Measurements from ENCODE around the gene COPZ2. TPM values are rescaled to one million over a fixed set of nuclear protein-coding genes. Genes with fewer than 3 reads are reported as not detected.
"Not testable (repeated sequence)": the region's sequence is repeated elsewhere in the genome, so short reads cannot be mapped to it uniquely, and the experiment has no call there.

Gene COPZ2
- total RNA-seq, 1 donor from 2014 or later, result 0.30 TPM

DNA sequence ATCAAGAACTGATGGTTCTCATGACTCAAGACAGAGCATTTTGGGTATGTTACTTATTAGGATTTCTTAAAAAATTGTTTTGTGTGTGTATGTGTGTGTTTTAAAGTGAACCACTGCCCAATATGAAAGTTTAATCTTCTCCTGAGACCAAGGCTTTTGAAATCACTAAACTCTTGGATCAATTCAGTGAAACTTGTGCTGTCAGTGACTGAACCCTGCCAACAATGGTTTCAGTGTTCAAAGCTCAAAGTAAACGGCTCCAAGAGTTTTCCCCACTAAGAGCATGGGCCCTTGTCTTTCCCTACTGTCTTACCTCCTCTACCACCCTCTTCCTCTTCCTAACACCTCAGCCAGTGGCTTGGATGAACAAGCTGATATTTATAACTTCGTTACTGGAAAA lies 32.6 kb upstream of the COPZ2 start:
- H4K20me1 ChIP-seq (ENCODE audit: low read depth), result peaks cover 50% of the 10 kb centered on the region
- H2AFZ ChIP-seq (replicated peaks), result no peak overlapping the region
- no peaks in the 10 kb centered on the region for H3K4me1 ChIP-seq
- no peak overlapping the region for H3K27ac ChIP-seq
- H3K9ac ChIP-seq, result no peak overlapping the region
- Mint-ChIP-seq H3K27me3 (ENCODE audit: insufficient read depth, low read depth) (no peaks in the 10 kb centered on the region), H3K36me3 (peaks cover 29% of the 10 kb centered on the region), H3K27ac (no peak overlapping the region), H3K4me3 (no peak overlapping the region), H3K9me3 (no peaks in the 10 kb centered on the region), H3K4me1 (peaks cover 13% of the 10 kb centered on the region)
- no peak overlapping the region for H3K4me3 ChIP-seq
- H3K27me3 ChIP-seq, result no peaks in the 10 kb centered on the region
- H3F3A ChIP-seq (ENCODE audit: low read depth), result peaks cover 71% of the 10 kb centered on the region
- H3K79me2 ChIP-seq (ENCODE audit: low read depth), result peaks cover 18% of the 10 kb centered on the region
- TF ChIP-seq EZH2phosphoT487 (IDR thresholded peaks at IDR 0.05), result no peak
- peaks cover 3% of the 10 kb centered on the region for H3K36me3 ChIP-seq
- no peaks in the 10 kb centered on the region for H3K9me3 ChIP-seq (ENCODE audit: low read depth)
- no peak for DNase-seq (ENCODE audit: low spot score)
- no peak overlapping the region for H3K4me2 ChIP-seq

DNA sequence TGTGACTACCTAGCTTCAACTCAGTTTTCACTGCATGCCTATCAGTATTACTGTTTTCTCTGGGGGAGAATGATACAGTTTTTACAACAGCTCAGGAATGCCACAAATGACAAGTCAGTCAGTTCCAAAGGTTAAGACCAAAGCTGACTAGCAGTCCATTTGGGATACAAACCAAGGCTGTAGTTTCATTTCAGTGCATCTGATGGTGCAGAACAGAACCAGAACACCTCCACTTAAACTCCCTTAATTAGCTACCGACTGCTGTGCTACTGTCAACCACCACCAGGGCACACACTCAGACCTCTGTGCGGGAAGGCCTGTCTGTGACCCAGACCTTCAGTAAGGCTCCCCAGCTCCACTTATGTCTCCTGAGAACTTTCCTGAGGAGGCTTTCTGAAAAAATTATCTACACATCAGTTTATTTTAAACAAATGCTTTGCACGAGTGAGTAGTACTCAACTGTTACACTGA lies 30.9 kb upstream of the COPZ2 start:
- H3K9ac ChIP-seq, result no peak overlapping the region
- no peak overlapping the region for H2AFZ ChIP-seq (replicated peaks)
- Mint-ChIP-seq H3K27ac (no peak overlapping the region), H3K4me3 (no peak overlapping the region), H3K27me3 (ENCODE audit: insufficient read depth, low read depth) (no peaks in the 10 kb centered on the region), H3K4me1 (peaks cover 13% of the 10 kb centered on the region), H3K9me3 (no peaks in the 10 kb centered on the region), H3K36me3 (peaks cover 32% of the 10 kb centered on the region)
- no peaks in the 10 kb centered on the region for H3K4me1 ChIP-seq
- H3K4me2 ChIP-seq, result no peak overlapping the region
- DNase-seq (ENCODE audit: low spot score), result no peak
- H3K4me3 ChIP-seq, result no peak overlapping the region
- H3K36me3 ChIP-seq, result peaks cover 3% of the 10 kb centered on the region
- H3K27ac ChIP-seq, result no peak overlapping the region
- H3K9me3 ChIP-seq (ENCODE audit: low read depth), result no peaks in the 10 kb centered on the region
- peaks cover 18% of the 10 kb centered on the region for H3K79me2 ChIP-seq (ENCODE audit: low read depth)
- H4K20me1 ChIP-seq (ENCODE audit: low read depth), result peaks cover 48% of the 10 kb centered on the region
- H3K27me3 ChIP-seq, result no peaks in the 10 kb centered on the region
- peaks cover 70% of the 10 kb centered on the region for H3F3A ChIP-seq (ENCODE audit: low read depth)
- no peak for TF ChIP-seq EZH2 (IDR thresholded peaks at IDR 0.05)
- TF ChIP-seq, protein P1, sequence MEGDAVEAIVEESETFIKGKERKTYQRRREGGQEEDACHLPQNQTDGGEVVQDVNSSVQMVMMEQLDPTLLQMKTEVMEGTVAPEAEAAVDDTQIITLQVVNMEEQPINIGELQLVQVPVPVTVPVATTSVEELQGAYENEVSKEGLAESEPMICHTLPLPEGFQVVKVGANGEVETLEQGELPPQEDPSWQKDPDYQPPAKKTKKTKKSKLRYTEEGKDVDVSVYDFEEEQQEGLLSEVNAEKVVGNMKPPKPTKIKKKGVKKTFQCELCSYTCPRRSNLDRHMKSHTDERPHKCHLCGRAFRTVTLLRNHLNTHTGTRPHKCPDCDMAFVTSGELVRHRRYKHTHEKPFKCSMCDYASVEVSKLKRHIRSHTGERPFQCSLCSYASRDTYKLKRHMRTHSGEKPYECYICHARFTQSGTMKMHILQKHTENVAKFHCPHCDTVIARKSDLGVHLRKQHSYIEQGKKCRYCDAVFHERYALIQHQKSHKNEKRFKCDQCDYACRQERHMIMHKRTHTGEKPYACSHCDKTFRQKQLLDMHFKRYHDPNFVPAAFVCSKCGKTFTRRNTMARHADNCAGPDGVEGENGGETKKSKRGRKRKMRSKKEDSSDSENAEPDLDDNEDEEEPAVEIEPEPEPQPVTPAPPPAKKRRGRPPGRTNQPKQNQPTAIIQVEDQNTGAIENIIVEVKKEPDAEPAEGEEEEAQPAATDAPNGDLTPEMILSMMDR (IDR thresholded peaks at IDR 0.05), result peak; percentile 39

DNA sequence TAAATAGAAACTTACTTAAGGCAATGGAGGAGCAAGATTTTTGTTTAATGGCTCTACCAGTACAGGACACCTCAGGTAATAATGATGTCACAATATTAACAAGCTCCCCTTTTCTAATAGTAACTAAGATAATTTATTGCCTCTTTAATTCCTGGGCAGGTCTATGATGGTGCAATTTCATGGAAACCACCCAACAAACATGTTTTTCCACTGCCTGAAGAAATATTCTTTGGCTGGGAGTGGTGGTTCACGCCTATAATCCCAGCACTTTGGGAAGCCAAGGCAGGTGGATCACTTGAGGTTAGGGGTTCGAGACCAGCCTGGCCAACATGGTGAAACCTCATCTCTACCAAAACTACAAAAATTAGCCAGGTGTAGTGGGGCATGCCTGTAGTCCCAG lies 30.2 kb upstream of the COPZ2 start:
- not testable (repeated sequence) for H3K4me2 ChIP-seq; H3K4me3 Mint-ChIP-seq; DNase-seq (ENCODE audit: low spot score); H3K4me1 ChIP-seq; H3K27me3 ChIP-seq; H3K36me3 ChIP-seq; H3K27ac ChIP-seq; H3K9ac ChIP-seq; H3K9me3 Mint-ChIP-seq; H3K27me3 Mint-ChIP-seq (ENCODE audit: insufficient read depth, low read depth); H2AFZ ChIP-seq (replicated peaks); H3K27ac Mint-ChIP-seq; H3K9me3 ChIP-seq (ENCODE audit: low read depth); H3K4me3 ChIP-seq
- Histone ChIP-seq H3K79me2 (ENCODE audit: low read depth) (peaks cover 11% of the 10 kb centered on the region), H3F3A (ENCODE audit: low read depth) (peaks cover 68% of the 10 kb centered on the region), H4K20me1 (ENCODE audit: low read depth) (peaks cover 46% of the 10 kb centered on the region)
- H3K36me3 Mint-ChIP-seq, result peaks cover 29% of the 10 kb centered on the region
- H3K4me1 Mint-ChIP-seq, result peaks cover 13% of the 10 kb centered on the region

DNA sequence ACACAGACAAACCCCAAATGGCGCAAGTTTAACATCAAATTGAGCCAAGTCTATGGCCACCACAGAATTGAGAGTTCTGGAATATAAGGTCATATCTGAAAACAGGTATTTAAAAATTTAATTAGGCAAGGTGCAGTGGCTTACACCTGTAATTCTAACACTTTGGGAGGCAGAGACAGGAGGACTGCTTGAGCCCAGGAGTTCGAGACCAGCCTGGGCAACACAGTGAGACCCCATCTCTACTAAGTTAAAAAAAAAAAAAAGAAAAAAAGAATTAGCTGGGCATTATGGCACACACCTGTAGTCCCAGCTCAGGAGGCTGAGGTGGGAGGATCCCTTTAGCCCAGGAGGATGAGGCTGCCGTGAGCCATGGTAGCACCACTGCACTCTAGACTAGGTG lies 29.6 kb upstream of the COPZ2 start:
- H3K4me3 Mint-ChIP-seq, result no peak overlapping the region
- peaks cover 3% of the 10 kb centered on the region for H3K36me3 ChIP-seq
- H3K27ac Mint-ChIP-seq, result no peak overlapping the region
- no peaks in the 10 kb centered on the region for H3K9me3 ChIP-seq (ENCODE audit: low read depth)
- H3K36me3 Mint-ChIP-seq, result peaks cover 31% of the 10 kb centered on the region
- peaks cover 13% of the 10 kb centered on the region for H3K4me1 Mint-ChIP-seq
- H3K4me1 ChIP-seq, result no peaks in the 10 kb centered on the region
- peaks cover 70% of the 10 kb centered on the region for H3F3A ChIP-seq (ENCODE audit: low read depth)
- no peaks in the 10 kb centered on the region for H3K9me3 Mint-ChIP-seq
- no peaks in the 10 kb centered on the region for H3K27me3 ChIP-seq
- peaks cover 1% of the 10 kb centered on the region for H3K27me3 Mint-ChIP-seq (ENCODE audit: insufficient read depth, low read depth)
- H3K4me3 ChIP-seq, result no peak overlapping the region
- H2AFZ ChIP-seq (replicated peaks), result no peak overlapping the region
- H3K79me2 ChIP-seq (ENCODE audit: low read depth), result peaks cover 9% of the 10 kb centered on the region
- DNase-seq (ENCODE audit: low spot score), result no peak
- TF ChIP-seq EZH2 (IDR thresholded peaks at IDR 0.05), result no peak
- H3K9ac ChIP-seq, result no peak overlapping the region
- H4K20me1 ChIP-seq (ENCODE audit: low read depth), result peaks cover 49% of the 10 kb centered on the region
- H3K4me2 ChIP-seq, result no peak overlapping the region
- no peak overlapping the region for H3K27ac ChIP-seq

DNA sequence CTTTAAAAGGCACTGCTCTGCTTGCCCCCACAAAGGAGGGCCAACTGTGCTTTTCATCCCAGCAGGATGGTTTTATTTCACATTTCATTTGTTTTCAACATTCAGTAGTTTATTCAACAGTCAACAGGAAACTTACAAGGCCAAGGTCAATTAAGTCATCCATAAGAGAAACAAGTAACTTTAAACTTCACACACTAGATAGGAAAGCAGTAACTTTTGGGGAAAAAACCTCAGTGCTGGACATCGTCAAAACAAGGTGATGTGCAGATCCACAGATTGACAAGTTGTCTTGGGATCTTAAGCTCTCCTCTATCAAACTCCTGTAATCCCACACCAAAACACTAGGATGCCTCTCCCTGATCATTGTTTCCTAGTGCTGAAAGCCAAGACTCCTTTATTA lies 29.1 kb upstream of the COPZ2 start:
- DNase-seq (ENCODE audit: low spot score), result no peak
- H3K4me3 ChIP-seq, result no peak overlapping the region
- TF ChIP-seq, protein P1 (IDR thresholded peaks at IDR 0.05), result peak; percentile 8
- TF ChIP-seq EZH2 (IDR thresholded peaks at IDR 0.05), result no peak
- no peaks in the 10 kb centered on the region for H3K4me1 ChIP-seq
- H3K9me3 ChIP-seq (ENCODE audit: low read depth), result no peaks in the 10 kb centered on the region
- no peak overlapping the region for H3K27ac ChIP-seq
- H3F3A ChIP-seq (ENCODE audit: low read depth), result peaks cover 70% of the 10 kb centered on the region
- peaks cover 55% of the 10 kb centered on the region for H4K20me1 ChIP-seq (ENCODE audit: low read depth)
- Mint-ChIP-seq H3K36me3 (peaks cover 32% of the 10 kb centered on the region), H3K27me3 (ENCODE audit: insufficient read depth, low read depth) (peaks cover 3% of the 10 kb centered on the region), H3K9me3 (no peaks in the 10 kb centered on the region), H3K4me3 (no peak overlapping the region), H3K27ac (peak overlapping the region; percentile 67), H3K4me1 (peaks cover 13% of the 10 kb centered on the region)
- peaks cover 9% of the 10 kb centered on the region for H3K79me2 ChIP-seq (ENCODE audit: low read depth)
- H3K36me3 ChIP-seq, result peaks cover 3% of the 10 kb centered on the region
- no peaks in the 10 kb centered on the region for H3K27me3 ChIP-seq
- no peak overlapping the region for H2AFZ ChIP-seq (replicated peaks)
- no peak overlapping the region for H3K9ac ChIP-seq
- no peak overlapping the region for H3K4me2 ChIP-seq
